Measurements from ENCODE around the gene SLC41A3. TPM values are rescaled to one million over a fixed set of nuclear protein-coding genes. Genes with fewer than 3 reads are reported as not detected.

The SLC41A3 gene
- total RNA-seq, 1 experiment from 2014 or later: 35.5 TPM

- H2BK5ac ChIP-seq (ENCODE audit: insufficient read length, low read length): no peak overlapping the region
- H3K4ac ChIP-seq (ENCODE audit: low read depth, low read length): no peak overlapping the region
- H4K8ac ChIP-seq (replicated peaks; ENCODE audit: insufficient read length, low read depth, low read length): no peak overlapping the region
- WGBS (ENCODE audit: extremely low coverage, insufficient read length, low lambda C conversion rate): no CpG with 5 or more reads among the region's 14 CpGs
- no peak overlapping the region for H3K23ac ChIP-seq (ENCODE audit: insufficient read length, low read depth, low read length)
- no peak overlapping the region for H2BK15ac ChIP-seq (ENCODE audit: low read depth, low read length)
- H3K23me2 ChIP-seq (ENCODE audit: insufficient read length, low read depth, low read length, poor library complexity, severe bottlenecking): no peaks in the 10 kb centered on the region
- peaks cover 3% of the 10 kb centered on the region for H3K27me3 Mint-ChIP-seq (ENCODE audit: low read depth)
- H3K56ac ChIP-seq (ENCODE audit: insufficient read length, low read depth, low read length): no peak overlapping the region
- no peak overlapping the region for H4K5ac ChIP-seq (ENCODE audit: insufficient read length, low read depth, low read length)
- H2BK12ac ChIP-seq (ENCODE audit: insufficient read length, low read depth, low read length): no peak overlapping the region
- no peak overlapping the region for H3K4me3 Mint-ChIP-seq
- H2BK20ac ChIP-seq (ENCODE audit: low read depth, low read length, poor library complexity, severe bottlenecking): no peak overlapping the region
- no peak overlapping the region for H3K4me2 ChIP-seq (ENCODE audit: insufficient read depth, insufficient read length, low read length)
- no peak overlapping the region for H3K27ac ChIP-seq (ENCODE audit: insufficient read length, low read depth, low read length)
- H3K36me3 Mint-ChIP-seq (ENCODE audit: insufficient read depth in 1 of 3, low read depth in 3 of 3): peaks cover 32 to 61% (median 53%) of the 10 kb centered on the region in 3 experiments
- no peak overlapping the region for H2AFZ ChIP-seq (ENCODE audit: low read length)
- TF ChIP-seq, protein P1, sequence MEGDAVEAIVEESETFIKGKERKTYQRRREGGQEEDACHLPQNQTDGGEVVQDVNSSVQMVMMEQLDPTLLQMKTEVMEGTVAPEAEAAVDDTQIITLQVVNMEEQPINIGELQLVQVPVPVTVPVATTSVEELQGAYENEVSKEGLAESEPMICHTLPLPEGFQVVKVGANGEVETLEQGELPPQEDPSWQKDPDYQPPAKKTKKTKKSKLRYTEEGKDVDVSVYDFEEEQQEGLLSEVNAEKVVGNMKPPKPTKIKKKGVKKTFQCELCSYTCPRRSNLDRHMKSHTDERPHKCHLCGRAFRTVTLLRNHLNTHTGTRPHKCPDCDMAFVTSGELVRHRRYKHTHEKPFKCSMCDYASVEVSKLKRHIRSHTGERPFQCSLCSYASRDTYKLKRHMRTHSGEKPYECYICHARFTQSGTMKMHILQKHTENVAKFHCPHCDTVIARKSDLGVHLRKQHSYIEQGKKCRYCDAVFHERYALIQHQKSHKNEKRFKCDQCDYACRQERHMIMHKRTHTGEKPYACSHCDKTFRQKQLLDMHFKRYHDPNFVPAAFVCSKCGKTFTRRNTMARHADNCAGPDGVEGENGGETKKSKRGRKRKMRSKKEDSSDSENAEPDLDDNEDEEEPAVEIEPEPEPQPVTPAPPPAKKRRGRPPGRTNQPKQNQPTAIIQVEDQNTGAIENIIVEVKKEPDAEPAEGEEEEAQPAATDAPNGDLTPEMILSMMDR (conservative IDR thresholded peaks at IDR 0.05): no peak
- H3K9ac ChIP-seq (ENCODE audit: extremely low read depth, insufficient read length, low read length): no peak overlapping the region
- DNase-seq: peak; percentile 22
- no peak overlapping the region for H2AK5ac ChIP-seq (ENCODE audit: insufficient read length, low read length)
- peaks cover 16% of the 10 kb centered on the region for H3K9me3 ChIP-seq (ENCODE audit: control insufficient read depth, low read depth, low read length)
- no peak overlapping the region for H3K14ac ChIP-seq (ENCODE audit: insufficient read depth, low read length)
- H3K27me3 ChIP-seq (ENCODE audit: insufficient read depth, low read length): no peaks in the 10 kb centered on the region
- H3K9me3 Mint-ChIP-seq: peaks cover 25 to 29% of the 10 kb centered on the region in 2 experiments
- peak overlapping the region in 1 of 3 experiments; percentile 68; a peak in 2 of 7 replicates for H3K27ac Mint-ChIP-seq
- no peak overlapping the region for H4K91ac ChIP-seq (ENCODE audit: insufficient read length, low read depth, low read length)
- H4K20me1 ChIP-seq (ENCODE audit: control insufficient read depth, insufficient read depth, insufficient read length): no peaks in the 10 kb centered on the region
- no peaks in the 10 kb centered on the region for H3K79me1 ChIP-seq (ENCODE audit: insufficient read depth, low read depth, low read length, poor library complexity, severe bottlenecking)
- H2BK120ac ChIP-seq (ENCODE audit: low read depth, low read length, poor library complexity, severe bottlenecking): no peak overlapping the region
- H3K18ac ChIP-seq (ENCODE audit: insufficient read length, low read depth, low read length): no peak overlapping the region
- peaks cover 6% of the 10 kb centered on the region; the same call in 1 of the 2 replicates for H3K4me1 ChIP-seq (ENCODE audit: insufficient read depth, low read length)
- H3T11ph ChIP-seq (ENCODE audit: low read length): no peak overlapping the region
- H3K79me2 ChIP-seq (ENCODE audit: insufficient read depth, low read length): no peaks in the 10 kb centered on the region
- H3K4me1 Mint-ChIP-seq: peaks cover 32 to 34% of the 10 kb centered on the region in 2 experiments
Observed at GRCh38 chr3:126025116-126025729, 58.7 kb downstream of the SLC41A3 start.
